GM21717 (cell line): Measurements from ENCODE around the gene CPOX.
A peak's percentile ranks its signal among the peaks of the same experiment; 100 is the strongest.

Source experiments
- ATAC-seq: cut with Tn5 transposase; IDR thresholded peaks from one replicate; pipeline ENCODE4 v1.9.1; 2021; ENCODE audit warnings: mild to moderate bottlenecking, moderate library complexity; ENCODE audit not compliant: unreplicated experiment

The CPOX gene

DNA sequence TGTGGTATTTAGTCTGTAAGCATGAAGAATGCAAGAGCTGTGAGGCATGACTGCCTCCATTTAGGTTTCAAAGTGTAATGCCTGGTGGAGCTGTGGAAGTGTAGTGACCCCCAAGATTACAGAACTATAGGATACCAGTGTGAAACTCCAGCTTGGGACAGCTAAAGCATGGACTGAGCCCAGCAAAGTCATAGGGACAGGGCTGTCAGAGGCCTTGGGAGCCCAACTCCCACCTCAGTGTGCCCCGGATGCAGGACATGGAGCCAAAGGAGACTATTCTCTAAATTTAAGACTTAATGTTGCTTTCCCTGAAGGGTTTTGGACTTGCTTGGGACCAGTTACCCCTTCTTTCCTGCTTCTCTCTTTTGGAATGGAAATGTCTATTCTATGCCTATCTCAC is 50.8 kb downstream of the CPOX start:
- no peak for ATAC-seq

DNA sequence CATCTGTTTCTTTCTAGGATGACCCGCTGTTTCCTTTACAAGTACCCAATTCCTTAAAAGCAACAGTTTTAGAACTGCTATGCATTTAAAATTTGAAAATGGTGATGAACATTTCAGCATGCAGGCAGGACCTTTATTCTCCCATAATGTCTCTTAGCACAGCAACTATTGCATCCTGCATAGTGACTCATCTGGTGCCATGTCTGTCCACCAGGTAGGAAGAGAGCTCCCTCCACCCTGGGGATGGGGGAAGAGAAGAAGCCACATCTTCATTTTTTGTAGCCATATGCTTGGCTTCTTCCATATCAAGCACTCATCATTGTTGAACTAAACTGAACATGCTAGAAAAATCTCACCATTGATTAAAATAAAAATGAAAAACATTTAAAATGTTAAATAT is 51.7 kb downstream of the CPOX start:
- no peak for ATAC-seq

DNA sequence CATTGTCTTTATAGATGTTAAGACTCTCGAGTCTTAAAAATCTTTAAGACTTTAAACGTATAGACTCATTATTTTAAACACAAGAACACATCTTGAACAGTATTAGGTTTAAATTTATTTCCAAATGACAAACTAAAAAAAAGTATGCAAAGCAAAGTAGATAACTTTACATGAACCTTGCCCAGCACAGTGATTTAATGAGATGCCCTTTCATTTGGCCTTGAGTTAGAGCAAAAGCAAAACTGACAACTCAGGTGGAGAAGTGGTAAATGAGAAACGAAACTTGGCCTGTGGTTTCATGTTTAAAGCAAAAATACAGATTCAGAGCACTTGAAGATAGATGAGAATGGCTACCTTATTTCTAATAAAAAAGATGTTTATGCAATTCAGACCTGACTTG is 53.1 kb downstream of the CPOX start:
- peak; percentile 59 for ATAC-seq

DNA sequence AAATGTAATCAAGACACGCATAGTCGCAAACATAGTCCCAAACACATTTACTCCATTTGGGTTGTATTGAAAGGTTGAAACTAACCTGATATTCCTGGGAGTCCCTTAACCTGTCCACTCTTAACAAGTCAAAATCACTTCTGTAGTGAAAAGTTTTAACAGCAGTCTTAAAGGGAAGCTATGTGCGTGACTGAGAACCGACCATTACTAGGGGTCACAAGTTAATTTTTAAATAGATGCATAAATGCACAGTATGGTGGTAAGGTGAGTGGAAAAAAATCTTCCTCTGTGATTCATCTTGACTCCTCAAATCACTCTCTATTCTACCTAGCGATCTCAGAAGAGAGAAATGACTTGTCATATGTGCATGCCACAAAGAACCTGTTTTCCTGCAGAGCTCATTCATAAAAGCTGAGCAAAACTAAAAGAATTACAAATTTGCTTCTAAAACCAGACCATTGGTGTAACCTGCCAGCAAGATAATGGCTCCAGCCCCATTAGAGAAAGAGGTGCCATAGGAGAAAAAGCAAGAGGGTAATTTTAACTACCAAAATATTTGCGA is 56.9 kb downstream of the CPOX start:
- ATAC-seq: peak; percentile 71

DNA sequence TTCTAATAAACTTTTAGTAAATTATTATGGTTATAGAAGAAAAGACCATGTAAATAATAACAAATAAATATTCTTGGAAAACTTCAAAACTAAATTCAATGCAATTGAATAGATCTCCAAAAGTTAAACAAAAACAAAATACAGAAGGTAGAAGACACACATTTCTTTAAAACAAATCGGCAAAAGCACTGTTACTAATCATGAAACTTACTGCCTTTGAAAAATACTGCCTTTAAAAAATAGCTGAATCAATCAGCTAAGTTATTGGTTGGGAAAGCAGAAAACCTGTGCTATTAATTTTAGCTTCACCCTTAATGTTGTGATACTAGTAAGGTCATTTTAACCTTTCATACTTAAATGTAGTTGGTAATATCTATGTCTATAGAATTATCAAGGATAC is 58.7 kb downstream of the CPOX start:
- no peak for ATAC-seq

DNA sequence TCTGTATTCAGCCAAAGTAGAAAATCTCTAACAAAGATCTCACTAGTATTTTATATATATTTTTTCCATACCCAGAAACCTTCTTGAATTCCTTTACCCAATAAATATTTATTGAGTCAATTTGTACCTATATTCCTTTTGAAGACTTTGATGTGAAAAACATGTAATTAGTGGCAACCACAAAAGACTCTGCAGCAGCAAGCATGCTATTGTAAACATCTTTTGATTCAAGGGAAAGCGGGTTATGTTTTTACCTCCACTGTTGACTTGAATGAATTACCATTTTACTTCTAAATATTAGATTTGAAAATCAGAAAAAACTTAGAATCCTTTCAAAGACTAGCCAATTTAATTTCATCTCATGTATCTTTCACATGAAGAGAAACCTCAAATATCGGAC is 59.2 kb downstream of the CPOX start:
- ATAC-seq: no peak

DNA sequence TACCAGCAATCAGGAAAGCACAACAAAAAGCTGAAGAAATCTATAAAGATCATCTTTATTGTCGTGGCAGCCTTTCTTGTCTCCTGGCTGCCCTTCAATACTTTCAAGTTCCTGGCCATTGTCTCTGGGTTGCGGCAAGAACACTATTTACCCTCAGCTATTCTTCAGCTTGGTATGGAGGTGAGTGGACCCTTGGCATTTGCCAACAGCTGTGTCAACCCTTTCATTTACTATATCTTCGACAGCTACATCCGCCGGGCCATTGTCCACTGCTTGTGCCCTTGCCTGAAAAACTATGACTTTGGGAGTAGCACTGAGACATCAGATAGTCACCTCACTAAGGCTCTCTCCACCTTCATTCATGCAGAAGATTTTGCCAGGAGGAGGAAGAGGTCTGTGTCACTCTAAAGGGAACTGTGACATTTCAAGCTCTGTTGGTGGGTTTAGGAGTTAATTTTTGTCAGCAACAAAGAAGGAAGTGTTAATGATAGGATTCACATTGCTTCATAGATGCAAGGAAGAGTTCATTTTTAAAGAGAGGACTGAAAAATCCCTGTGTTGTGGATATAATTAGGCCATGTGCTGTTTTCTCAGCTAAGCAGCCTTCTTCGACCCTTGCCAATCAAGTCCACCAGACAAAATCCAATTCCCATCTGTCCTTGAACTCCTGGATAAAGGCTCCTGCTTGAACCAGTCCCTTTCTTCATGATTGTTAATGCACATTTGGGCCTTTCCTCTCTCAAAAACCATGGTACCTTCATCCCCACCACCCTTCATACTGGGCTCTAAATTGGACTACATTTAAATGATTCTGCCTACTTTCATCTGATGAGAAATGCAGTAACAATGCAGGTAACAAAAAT is 60.5 kb downstream of the CPOX start:
- no peak for ATAC-seq

DNA sequence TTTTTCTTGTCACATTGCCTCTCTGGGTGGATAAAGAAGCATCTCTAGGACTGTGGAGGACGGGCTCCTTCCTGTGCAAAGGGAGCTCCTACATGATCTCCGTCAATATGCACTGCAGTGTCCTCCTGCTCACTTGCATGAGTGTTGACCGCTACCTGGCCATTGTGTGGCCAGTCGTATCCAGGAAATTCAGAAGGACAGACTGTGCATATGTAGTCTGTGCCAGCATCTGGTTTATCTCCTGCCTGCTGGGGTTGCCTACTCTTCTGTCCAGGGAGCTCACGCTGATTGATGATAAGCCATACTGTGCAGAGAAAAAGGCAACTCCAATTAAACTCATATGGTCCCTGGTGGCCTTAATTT is 61.2 kb downstream of the CPOX start:
- ATAC-seq: no peak

DNA sequence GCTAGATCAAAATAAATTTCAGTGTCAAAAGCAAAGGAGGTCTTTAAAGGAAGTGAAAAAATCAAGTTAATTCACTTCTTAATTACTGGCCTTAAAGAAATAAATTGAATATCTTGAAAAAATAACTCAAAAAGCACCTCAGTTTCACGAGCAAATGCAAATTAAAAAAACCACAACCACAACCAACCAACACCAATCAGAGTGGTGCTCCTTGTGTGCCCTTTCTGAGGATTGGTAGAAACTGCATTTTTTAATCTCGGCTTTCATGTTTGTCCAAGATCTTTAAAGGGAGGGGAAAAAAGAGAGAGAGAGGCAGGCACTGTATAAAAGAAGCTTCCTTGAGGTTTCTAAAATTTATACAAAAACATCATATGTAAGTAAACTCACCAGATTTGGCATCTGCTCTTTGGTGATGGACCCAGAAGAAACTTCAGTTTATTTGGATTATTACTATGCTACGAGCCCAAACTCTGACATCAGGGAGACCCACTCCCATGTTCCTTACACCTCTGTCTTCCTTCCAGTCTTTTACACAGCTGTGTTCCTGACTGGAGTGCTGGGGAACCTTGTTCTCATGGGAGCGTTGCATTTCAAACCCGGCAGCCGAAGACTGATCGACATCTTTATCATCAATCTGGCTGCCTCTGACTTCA is 61.7 kb downstream of the CPOX start, which contains the start of gene GPR15:
TSS of gene GPR15 (plus strand) at position 357 of the 653 bp plus-strand sequence. CDS start at position 413, 56 bp downstream.
- peak; percentile 38 for ATAC-seq

DNA sequence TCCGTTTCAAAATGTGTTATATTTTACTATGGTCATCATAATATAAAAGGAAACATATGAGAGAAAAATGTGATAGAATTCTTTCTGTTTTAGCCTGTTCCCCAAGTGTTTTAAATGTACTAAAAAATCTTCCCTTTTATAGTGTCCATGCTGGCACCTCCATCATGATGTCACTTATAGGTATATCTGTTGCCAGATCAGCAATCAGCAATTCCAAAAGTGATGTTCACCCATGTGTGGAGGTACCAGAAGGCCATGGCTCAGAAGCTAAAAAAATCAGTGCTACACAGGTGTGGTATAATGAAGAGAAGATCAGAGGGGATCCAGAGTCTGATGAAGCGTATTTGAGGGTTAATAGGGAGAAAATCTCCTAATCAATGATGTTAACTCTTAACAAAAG is 62.7 kb downstream of the CPOX start:
- ATAC-seq: no peak

DNA sequence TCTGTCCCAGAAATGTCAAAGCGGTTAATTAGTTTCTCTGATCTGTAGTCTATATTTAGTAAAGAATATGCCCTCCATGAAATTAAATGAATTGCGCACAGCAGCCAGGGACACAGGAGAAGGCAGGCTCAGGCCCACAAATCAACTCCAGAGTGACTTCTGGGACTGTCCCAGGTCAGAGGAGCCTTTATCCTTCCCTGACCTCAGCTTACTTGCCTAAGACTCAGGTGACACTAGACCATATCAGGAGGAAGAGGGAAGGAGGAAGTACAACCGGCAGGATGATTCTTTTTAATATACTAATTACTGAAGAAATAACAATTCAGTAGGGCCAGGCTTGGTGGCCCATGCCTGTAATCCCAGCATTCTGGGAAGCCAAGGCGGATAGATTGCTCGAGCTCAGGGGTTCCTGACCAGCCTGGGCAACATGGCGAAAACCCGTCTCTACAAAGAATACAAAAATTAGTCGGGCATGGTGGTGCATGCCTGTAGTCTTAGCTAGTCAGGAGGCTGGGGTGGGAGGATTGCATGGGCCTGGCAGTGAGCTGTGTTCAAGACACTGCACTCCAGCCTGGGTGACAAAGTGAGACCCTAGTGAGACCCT is 63.5 kb downstream of the CPOX start:
- ATAC-seq: no peak
